ENCODE results near the gene SIGLEC7.

DNA sequence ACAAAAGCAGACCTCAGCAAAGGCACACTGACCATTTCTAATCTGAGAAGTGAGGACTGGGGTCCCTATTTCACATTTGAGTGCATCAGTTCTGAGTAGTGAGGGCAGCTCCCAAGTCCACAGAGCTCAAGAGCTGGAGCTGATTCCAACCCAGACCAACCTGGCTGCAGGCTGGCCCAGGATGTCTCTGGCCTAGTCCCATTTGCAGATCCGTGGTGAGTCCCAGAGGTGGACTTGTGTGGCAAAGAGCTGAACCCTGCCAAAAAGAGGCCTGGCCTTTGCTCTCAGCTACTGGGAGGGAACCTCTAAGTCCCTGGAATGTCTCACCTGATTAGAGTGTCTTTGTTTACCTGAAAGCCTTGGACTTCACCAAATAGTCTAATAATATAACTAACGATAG lies 14.6 kb downstream of the SIGLEC7 start:
- TF ChIP-seq ZNF274 (IDR thresholded peaks at IDR 0.05; ENCODE audit: low read depth, low read length), result no peak
- no peak for TF ChIP-seq SUZ12 (IDR thresholded peaks at IDR 0.05; ENCODE audit: extremely low read depth, insufficient read depth, insufficient read length)
